ENCODE results near the gene GLCE.

DNA sequence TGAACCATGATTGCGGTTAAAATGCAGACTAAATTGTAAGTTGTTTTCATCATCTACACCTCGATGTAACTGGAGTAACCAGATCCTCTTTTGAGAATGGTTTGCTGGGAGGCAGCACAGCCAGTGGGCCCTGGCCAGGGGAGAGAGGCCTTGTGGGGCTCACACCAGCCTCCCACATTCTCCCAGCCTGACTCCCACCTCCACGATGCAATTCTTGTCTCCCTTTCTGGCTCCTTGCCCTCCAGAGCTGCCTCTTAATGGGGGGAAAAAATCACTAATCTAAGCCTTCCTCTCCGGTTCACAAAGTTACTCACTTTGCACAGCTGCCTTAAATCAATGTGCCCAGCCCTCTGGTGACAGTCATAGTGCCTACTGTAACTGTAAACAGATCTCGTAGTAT lies 120.3 kb downstream of the GLCE start:
- TF ChIP-seq GATA2 (IDR thresholded peaks at IDR 0.05; ENCODE audit: low read depth, low read length): no peak
- no peak for TF ChIP-seq GATA3 (IDR thresholded peaks at IDR 0.05; ENCODE audit: low read depth, low read length)

Measured in SH-SY5Y (cell line).